Activated naive CD4-positive, alpha-beta T cell (primary cell): ENCODE results near the gene MSI2.

Source experiments
- DNase-seq, 4 experiments: peaks; one replicate each; lab custom pipeline; 2025; lab: John Stamatoyannopoulos, UW

The MSI2 gene

GRCh38 chr17:57415751-57416207 is 159.5 kb downstream of the MSI2 start:
- no peak for DNase-seq

GRCh38 chr17:57416369-57416768 is 160.0 kb downstream of the MSI2 start:
- DNase-seq = no peak

GRCh38 chr17:57417956-57418355 is 161.6 kb downstream of the MSI2 start:
- DNase-seq = no peak

- DNase-seq = no peak
These were observed 162.3 kb downstream of the MSI2 start for GRCh38 chr17:57418463-57419246.

GRCh38 chr17:57419940-57420550 is 163.7 kb downstream of the MSI2 start:
- no peak for DNase-seq

GRCh38 chr17:57420734-57421717 is 164.7 kb downstream of the MSI2 start:
- no peak for DNase-seq

- DNase-seq = no peak
These were observed 166.3 kb downstream of the MSI2 start for GRCh38 chr17:57422574-57423164.

GRCh38 chr17:57423541-57423940 is 167.2 kb downstream of the MSI2 start:
- DNase-seq = no peak

- no peak for DNase-seq
These were observed 167.9 kb downstream of the MSI2 start for GRCh38 chr17:57424273-57424672.

GRCh38 chr17:57424777-57425188 is 168.5 kb downstream of the MSI2 start:
- DNase-seq = no peak

GRCh38 chr17:57425431-57425830 is 169.1 kb downstream of the MSI2 start:
- DNase-seq = no peak

- no peak for DNase-seq
These were observed 169.9 kb downstream of the MSI2 start for GRCh38 chr17:57425903-57426880.

GRCh38 chr17:57429966-57430365 is 173.6 kb downstream of the MSI2 start:
- no peak for DNase-seq

- DNase-seq = no peak
These were observed 175.1 kb downstream of the MSI2 start for GRCh38 chr17:57431415-57431814.

- no peak for DNase-seq
These were observed 176.4 kb downstream of the MSI2 start for GRCh38 chr17:57432507-57433277.

- DNase-seq = no peak
These were observed 177.1 kb downstream of the MSI2 start for GRCh38 chr17:57433452-57433851.

- no peak for DNase-seq
These were observed 178.0 kb downstream of the MSI2 start for GRCh38 chr17:57434361-57434760.

- no peak for DNase-seq
These were observed 180.2 kb downstream of the MSI2 start for GRCh38 chr17:57436565-57436964.

- DNase-seq = no peak
These were observed 181.9 kb downstream of the MSI2 start for GRCh38 chr17:57438066-57438731.
